ENCODE measurements around the gene TMEM61.

The TMEM61 gene

DNA sequence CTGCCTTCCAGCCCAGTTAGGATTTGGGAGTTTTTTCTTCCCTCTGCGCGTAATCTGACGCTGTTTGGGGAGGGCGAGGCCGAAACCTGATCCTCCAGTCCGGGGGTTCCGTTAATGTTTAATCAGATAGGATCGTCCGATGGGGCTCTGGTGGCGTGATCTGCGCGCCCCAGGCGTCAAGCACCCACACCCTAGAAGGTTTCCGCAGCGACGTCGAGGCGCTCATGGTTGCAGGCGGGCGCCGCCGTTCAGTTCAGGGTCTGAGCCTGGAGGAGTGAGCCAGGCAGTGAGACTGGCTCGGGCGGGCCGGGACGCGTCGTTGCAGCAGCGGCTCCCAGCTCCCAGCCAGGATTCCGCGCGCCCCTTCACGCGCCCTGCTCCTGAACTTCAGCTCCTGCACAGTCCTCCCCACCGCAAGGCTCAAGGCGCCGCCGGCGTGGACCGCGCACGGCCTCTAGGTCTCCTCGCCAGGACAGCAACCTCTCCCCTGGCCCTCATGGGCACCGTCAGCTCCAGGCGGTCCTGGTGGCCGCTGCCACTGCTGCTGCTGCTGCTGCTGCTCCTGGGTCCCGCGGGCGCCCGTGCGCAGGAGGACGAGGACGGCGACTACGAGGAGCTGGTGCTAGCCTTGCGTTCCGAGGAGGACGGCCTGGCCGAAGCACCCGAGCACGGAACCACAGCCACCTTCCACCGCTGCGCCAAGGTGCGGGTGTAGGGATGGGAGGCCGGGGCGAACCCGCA is 59.1 kb downstream of the TMEM61 start, which contains the start of gene PCSK9:
TSS of gene PCSK9 (plus strand) at position 207 of the 741 bp plus-strand sequence. CDS start at position 497, 290 bp downstream.
- DNase-seq (ENCODE audit: low spot score): no peak

DNA sequence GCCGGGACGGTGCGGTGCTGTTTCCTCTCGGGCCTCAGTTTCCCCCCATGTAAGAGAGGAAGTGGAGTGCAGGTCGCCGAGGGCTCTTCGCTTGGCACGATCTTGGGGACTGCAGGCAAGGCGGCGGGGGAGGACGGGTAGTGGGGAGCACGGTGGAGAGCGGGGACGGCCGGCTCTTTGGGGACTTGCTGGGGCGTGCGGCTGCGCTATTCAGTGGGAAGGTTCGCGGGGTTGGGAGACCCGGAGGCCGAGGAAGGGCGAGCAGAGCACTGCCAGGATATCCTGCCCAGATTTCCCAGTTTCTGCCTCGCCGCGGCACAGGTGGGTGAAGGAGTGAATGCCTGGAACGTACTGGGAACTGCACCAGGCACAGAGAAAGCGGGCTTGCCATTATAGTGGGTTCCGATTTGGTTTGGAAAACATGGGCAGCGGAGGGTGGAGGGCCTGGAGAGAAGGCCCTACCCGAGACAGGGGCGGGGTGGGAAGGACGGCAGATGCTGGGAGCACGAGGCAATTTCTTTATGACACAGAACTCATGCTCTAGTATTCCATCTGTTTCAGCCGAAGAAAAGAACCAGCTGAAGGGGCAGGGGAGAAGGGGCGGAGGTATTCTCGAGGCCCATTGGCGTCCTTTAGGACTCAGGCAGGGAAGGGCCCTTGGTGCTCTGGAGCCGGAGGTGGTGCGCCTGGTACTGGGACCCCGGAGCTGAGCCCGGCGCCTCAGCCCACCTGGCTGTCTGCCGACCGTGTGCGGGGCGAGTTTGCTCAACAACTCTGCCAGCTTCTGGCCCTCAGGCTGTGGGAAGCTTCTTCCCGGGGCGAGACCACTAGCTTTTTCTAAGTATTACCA is 59.9 kb downstream of the TMEM61 start:
- DNase-seq (ENCODE audit: low spot score): no peak

DNA sequence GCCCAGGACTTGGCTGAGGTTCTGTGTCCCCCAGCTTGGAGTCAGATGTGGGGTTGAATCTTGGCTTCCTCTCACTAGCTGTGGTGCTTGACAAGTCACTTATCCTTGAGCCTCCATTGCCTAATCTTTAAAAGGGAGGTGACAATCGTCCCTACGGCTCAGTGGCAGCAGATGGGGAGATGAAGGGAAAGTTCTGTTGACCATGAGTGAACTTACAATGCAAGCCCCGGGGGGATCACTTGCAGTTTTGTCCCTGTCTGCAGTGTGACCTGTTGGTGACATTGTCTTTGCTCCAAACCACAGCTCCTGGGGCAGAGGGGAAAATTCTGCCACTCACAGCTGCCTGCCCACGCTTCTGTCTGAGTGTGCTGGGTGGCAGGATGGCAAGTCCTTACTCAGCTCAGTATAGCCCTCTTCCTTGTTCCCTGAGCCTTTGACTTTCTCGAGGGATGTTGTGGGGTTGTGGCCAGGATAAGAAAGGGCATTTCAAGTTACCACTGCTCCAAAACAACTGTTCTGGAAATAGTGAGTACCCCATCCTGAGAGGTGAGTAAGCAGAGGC is 60.6 kb downstream of the TMEM61 start:
- no peak for DNase-seq (ENCODE audit: low spot score)

DNA sequence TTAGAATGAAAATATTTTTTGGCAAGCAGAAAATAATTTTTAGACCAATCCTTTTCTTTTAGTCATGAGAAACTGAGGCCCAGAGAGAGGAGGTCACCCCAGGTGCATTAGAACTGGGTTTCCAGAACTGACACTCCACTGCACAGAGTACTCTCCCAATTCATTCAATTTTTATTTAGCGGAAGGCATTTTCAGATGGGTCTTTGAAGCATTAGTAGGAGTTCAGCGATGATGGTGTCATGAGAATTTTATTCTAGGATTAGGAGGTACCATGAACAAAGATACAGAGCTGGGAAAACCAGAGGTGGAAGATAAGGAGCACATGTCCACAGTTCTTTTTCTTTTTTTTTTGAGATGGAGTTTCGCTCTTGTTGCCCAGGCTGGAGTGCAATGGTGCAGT is 61.2 kb downstream of the TMEM61 start:
- DNase-seq (ENCODE audit: low spot score): no peak
